ENCODE data around the gene YDJC. TPM values are rescaled to one million over a fixed set of nuclear protein-coding genes. Genes with fewer than 3 reads are reported as not detected.
"Not testable (repeated sequence)": the region's sequence is repeated elsewhere in the genome, so short reads cannot be mapped to it uniquely, and the experiment has no call there.

Gene YDJC
- total RNA-seq, 4 donors from 2014 or later, result 10.9 to 42.5 (median 16.0) TPM

DNA sequence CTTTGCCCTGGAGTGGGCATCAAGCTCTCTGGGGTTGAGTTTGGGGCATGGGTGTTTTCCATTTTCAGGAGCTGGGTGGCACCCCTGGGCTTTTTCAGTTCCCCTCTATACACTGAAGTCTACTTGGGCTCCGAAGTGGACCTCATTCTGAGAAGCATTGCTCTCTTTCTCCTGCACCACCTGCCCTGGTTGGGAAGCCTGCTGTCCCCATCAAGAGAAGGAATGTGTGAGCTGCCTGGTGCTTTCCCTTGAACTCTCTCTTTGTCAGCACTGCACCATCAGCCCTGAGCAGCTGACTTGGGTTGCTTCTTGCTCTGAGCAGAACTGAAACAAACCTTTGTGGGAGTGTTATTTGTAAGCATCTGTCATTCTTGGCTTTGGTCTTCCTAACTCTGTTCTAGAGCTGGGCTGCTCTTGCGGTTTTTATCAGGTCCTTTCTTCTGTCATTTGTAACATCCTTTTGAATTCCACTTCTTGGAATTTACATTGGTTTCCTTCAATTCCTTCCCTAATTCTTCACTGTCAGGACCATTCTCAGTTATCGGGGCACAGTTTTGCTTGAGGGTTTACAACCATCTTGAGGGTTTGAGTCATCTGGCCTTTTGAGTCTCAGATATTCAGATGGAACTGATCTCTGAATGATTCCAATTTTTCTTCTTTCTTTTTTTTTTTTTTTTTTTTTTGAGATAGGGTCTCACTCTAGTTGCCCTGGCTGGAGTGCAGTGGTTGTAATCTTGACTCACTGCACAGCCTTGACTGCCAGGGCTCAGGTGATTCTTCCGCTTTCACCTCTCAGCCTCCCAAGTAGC, 41.8 kb downstream of the YDJC start:
- DNase-seq, result no peak
- peaks cover 0 to 3% of the 10 kb centered on the region in 2 donors for H3K4me1 ChIP-seq
- intact Hi-C loops (cut with DNase I; ENCODE audit: low total_unique reads), result no loop called here

DNA sequence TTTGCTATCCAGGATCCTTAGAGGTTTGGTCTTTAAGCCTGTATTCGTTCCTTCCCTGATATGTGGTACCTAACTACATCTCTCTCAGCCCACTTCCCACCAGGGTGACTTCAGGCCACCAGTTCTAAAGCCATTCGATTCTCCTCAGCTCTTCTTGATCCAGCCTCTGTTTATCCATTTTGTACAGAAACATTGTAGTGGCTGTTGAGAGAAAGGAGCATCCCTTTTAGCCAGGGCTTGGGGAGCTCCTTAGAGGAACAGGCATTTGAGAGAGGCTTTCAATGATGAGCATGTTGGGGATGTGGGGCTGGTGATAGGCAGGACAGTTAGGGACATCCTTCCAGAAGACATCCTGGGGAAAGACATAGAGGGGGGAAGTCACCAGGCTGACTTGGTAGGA, 44.4 kb downstream of the YDJC start:
- H3K27ac ChIP-seq, result no peak overlapping the region
- TF ChIP-seq CTCF (IDR thresholded peaks at IDR 0.05), result no peak
- TF ChIP-seq POLR2A (IDR thresholded peaks at IDR 0.05), result no peak
- H3K36me3 ChIP-seq, result no peaks in the 10 kb centered on the region
- intact Hi-C loops (cut with DNase I; ENCODE audit: low total_unique reads), result no loop called here
- no peak for DNase-seq
- no peaks in the 10 kb centered on the region for H3K9me3 ChIP-seq
- H3K27me3 ChIP-seq, result no peaks in the 10 kb centered on the region
- no peak overlapping the region for H3K4me3 ChIP-seq
- H3K4me1 ChIP-seq, result no peaks in the 10 kb centered on the region

More for the DNA sequence above, 41.8 kb downstream of the YDJC start:
- Histone ChIP-seq H3K4me3 (no peak overlapping the region), H3K36me3 (no peaks in the 10 kb centered on the region), H3K27ac (no peak overlapping the region), H3K9me3 (no peaks in the 10 kb centered on the region), H3K27me3 (no peaks in the 10 kb centered on the region)
- no peak for TF ChIP-seq CTCF (IDR thresholded peaks at IDR 0.05)
- TF ChIP-seq POLR2A (IDR thresholded peaks at IDR 0.05), result no peak

GRCh38 chr22:21582801-21583740, 46.8 kb downstream of the YDJC start:
- no peaks in the 10 kb centered on the region for H3K27me3 ChIP-seq
- H3K4me1 ChIP-seq, result no peaks in the 10 kb centered on the region
- no peaks in the 10 kb centered on the region for H3K36me3 ChIP-seq
- H3K4me3 ChIP-seq, result no peak overlapping the region
- no peak for TF ChIP-seq POLR2A (IDR thresholded peaks at IDR 0.05)
- TF ChIP-seq CTCF (IDR thresholded peaks at IDR 0.05), result no peak
- intact Hi-C loops (cut with DNase I; ENCODE audit: low total_unique reads), result no loop called here
- H3K9me3 ChIP-seq, result no peaks in the 10 kb centered on the region
- no peak for DNase-seq
- no peak overlapping the region for H3K27ac ChIP-seq

GRCh38 chr22:21581009-21581713, 48.7 kb downstream of the YDJC start:
- H3K36me3 ChIP-seq; intact Hi-C loops (cut with DNase I; ENCODE audit: low total_unique reads); H3K4me1 ChIP-seq; DNase-seq; H3K27ac ChIP-seq; H3K9me3 ChIP-seq; H3K4me3 ChIP-seq; H3K27me3 ChIP-seq: not testable (repeated sequence)

- H3K27me3 ChIP-seq; DNase-seq; H3K4me1 ChIP-seq; H3K4me3 ChIP-seq; H3K27ac ChIP-seq; H3K36me3 ChIP-seq; intact Hi-C loops (cut with DNase I; ENCODE audit: low total_unique reads); H3K9me3 ChIP-seq: not testable (repeated sequence)
Measured at GRCh38 chr22:21580623-21581007, 49.2 kb downstream of the YDJC start.

Measured in uterus (tissue), 4 donors.